HepG2 (cell line): ENCODE results near the gene CEP76. TPM values are rescaled to one million over a fixed set of nuclear protein-coding genes. Genes with fewer than 3 reads are reported as not detected.

ENCODE experiments used
- ATAC-seq: fragments of 200-7000 bp; cut with Tn5 transposase; 3 replicates; pipeline ENCODE4 v1.9.1; 2020; ENCODE audit warnings: mild to moderate bottlenecking, moderate library complexity
- BruUV-seq: library from RNA; stranded (reverse); fragments of 400-500 nt; replicated peaks from 2 replicates; lab custom pipeline; 2021; lab: Mats Ljungman, UMichigan
- CTCF ChIA-PET: fragments of 300-600 bp; formaldehyde crosslinking; extraction: SDS; loops from one replicate; lab custom pipeline; 2021; ENCODE audit warnings: low total read pairs, inconsistent platforms, low intra/inter-chr PET ratio; lab: Yijun Ruan, JAX
- POLR2A ChIA-PET: fragments of 350-600 bp; sonication (Branson Sonifier 250); formaldehyde crosslinking; loops from one replicate; lab custom pipeline; 2020; ENCODE audit warnings: antibody characterized with exemption, inconsistent platforms; lab: Yijun Ruan, JAX
- DNase-seq: peaks from one replicate; pipeline ENCODE4 v3.0.0-alpha.2; 2015; ENCODE audit warnings: low spot score
- FAIRE-seq: peaks from 3 replicates; lab custom pipeline; 2011; peaks lifted over from hg19 to GRCh38; lab: Jason Lieb, UNC
- H2AFZ ChIP-seq: one replicate; pipeline ENCODE4 v1.6.1; 2011; ENCODE audit warnings: low read length, inconsistent platforms
- H3K27ac ChIP-seq: fragments of 300-600 bp; 3 replicates; pipeline ENCODE4 v1.8.0; 2011; ENCODE audit warnings: mixed run types, mild to moderate bottlenecking, mixed read lengths, low read length, inconsistent platforms; ENCODE audit not compliant: insufficient read depth; ENCODE audit errors: extremely low read length
- H3K27me3 ChIP-seq, 2 experiments: fragments of 200-600 bp in 1 of 2; 2 replicates in 1 of 2; 3 replicates in 1 of 2; pipeline versions ENCODE4 v1.6.0 to v1.8.0; 2011; ENCODE audit warnings: low read length in 2 of 2, mild to moderate bottlenecking in 2 of 2, moderate library complexity in 2 of 2, inconsistent platforms in 1 of 2; ENCODE audit not compliant: insufficient read depth in 2 of 2, control insufficient read depth in 1 of 2
- H3K36me3 ChIP-seq, 2 experiments: fragments of 200-600 bp in 1 of 2; replicated peaks in 1 of 2; 2 replicates in 1 of 2; 3 replicates in 1 of 2; pipeline versions ENCODE4 v1.5.1 to v1.8.0; 2011; ENCODE audit warnings: low read length in 2 of 2, inconsistent platforms in 1 of 2; ENCODE audit not compliant: insufficient read depth in 2 of 2, control insufficient read depth in 1 of 2
- H3K4me1 ChIP-seq: 2 replicates; pipeline ENCODE4 v1.5.1; 2012; ENCODE audit warnings: low read length, inconsistent platforms; ENCODE audit not compliant: insufficient read depth
- H3K4me2 ChIP-seq: 2 replicates; pipeline ENCODE4 v1.6.0; 2011; ENCODE audit warnings: low read depth, low read length, inconsistent platforms
- H3K4me3 ChIP-seq, 3 experiments: fragments of 200-600 bp in 1 of 3; sonication (generic), shearing (Covaris generic) in 1 of 3; replicated peaks in 1 of 3; 2 replicates each; pipeline ENCODE4 v1.5.1; 2011 to 2016; ENCODE audit warnings: low read length in 3 of 3, inconsistent platforms in 2 of 3, low read depth in 2 of 3, mild to moderate bottlenecking in 2 of 3, control low read depth in 1 of 3, mixed read lengths in 1 of 3; ENCODE audit not compliant: insufficient read depth in 1 of 3
- H3K79me2 ChIP-seq: one replicate; pipeline ENCODE4 v1.6.1; 2011; ENCODE audit warnings: low read length, inconsistent platforms; ENCODE audit not compliant: insufficient read depth
- H3K9ac ChIP-seq: 2 replicates; pipeline ENCODE4 v1.6.0; 2011; ENCODE audit warnings: mild to moderate bottlenecking, low read depth, low read length, inconsistent platforms; ENCODE audit not compliant: insufficient read depth
- H3K9me3 ChIP-seq: 2 replicates; pipeline ENCODE4 v1.5.1; 2012; ENCODE audit warnings: mild to moderate bottlenecking, low read length
- H4K20me1 ChIP-seq: 2 replicates; pipeline ENCODE4 v1.6.0; 2011; ENCODE audit warnings: inconsistent platforms, mild to moderate bottlenecking, low read length, moderate library complexity; ENCODE audit not compliant: insufficient read depth
- ESRRA ChIP-seq: sonication (generic); formaldehyde crosslinking; IDR thresholded peaks from 2 replicates; pipeline ENCODE4 v1.5.1; 2020; ENCODE audit warnings: mild to moderate bottlenecking, low read depth, missing genetic modification reagents
- FOXK1 ChIP-seq: sonication (generic); formaldehyde crosslinking; IDR thresholded peaks from 2 replicates; pipeline ENCODE4 v1.4.0; 2020; ENCODE audit warnings: low read depth, missing genetic modification reagents, borderline replicate concordance
- HDAC6 ChIP-seq: fragments of 200-600 bp; sonication (generic); IDR thresholded peaks from 2 replicates; pipeline ENCODE4 v1.7.0; 2017; ENCODE audit warnings: mild to moderate bottlenecking, antibody characterized with exemption, low read length, low read depth
- HMG20A ChIP-seq: IDR thresholded peaks from 2 replicates; pipeline ENCODE4 v1.6.1; 2016; ENCODE audit warnings: borderline replicate concordance
- KLF11 ChIP-seq: IDR thresholded peaks from 2 replicates; pipeline ENCODE4 v1.6.1; 2016; ENCODE audit warnings: missing compliant biosample characterization
- SP1 ChIP-seq, 2 experiments: fragments of 450-650 bp in 1 of 2; sonication (generic) in 1 of 2; formaldehyde crosslinking in 1 of 2; IDR thresholded peaks; 2 replicates each; pipeline versions ENCODE4 v1.4.0 to v1.6.1; 2016 to 2020; ENCODE audit warnings: missing genetic modification reagents in 1 of 2
- ZBTB20 ChIP-seq: sonication (generic); formaldehyde crosslinking; IDR thresholded peaks from 2 replicates; pipeline ENCODE4 v1.8.1; 2023; ENCODE audit warnings: missing genetic modification reagents, low read depth, mild to moderate bottlenecking, borderline replicate concordance
- ZNF225 ChIP-seq: sonication (generic); formaldehyde crosslinking; IDR thresholded peaks from 2 replicates; pipeline ENCODE4 v1.4.0; 2020; ENCODE audit warnings: mild to moderate bottlenecking, missing genetic modification reagents
- ZNF282 ChIP-seq: fragments of 450-650 bp; IDR thresholded peaks from 2 replicates; pipeline ENCODE4 v1.6.1; 2018; ENCODE audit not compliant: partially characterized antibody
- ZNF484 ChIP-seq: sonication (generic); formaldehyde crosslinking; IDR thresholded peaks from 2 replicates; pipeline ENCODE4 v1.5.1; 2020; ENCODE audit warnings: mild to moderate bottlenecking, low read depth, missing genetic modification reagents, borderline replicate concordance
- ZNF496 ChIP-seq: sonication (generic); formaldehyde crosslinking; IDR thresholded peaks from 2 replicates; pipeline ENCODE4 v1.8.1; 2023; ENCODE audit warnings: mild to moderate bottlenecking, moderate library complexity, missing genetic modification reagents; ENCODE audit not compliant: insufficient replicate concordance
- ZNF720 ChIP-seq: sonication (generic); formaldehyde crosslinking; IDR thresholded peaks from 2 replicates; pipeline ENCODE4 v1.4.0; 2020; ENCODE audit warnings: missing genetic modification reagents
- WGBS: methylation state at CpG from one replicate; pipeline ENCODE4 v1.1.6; 2017; ENCODE audit warnings: low lambda C conversion rate; 5-methylcytosine and 5-hydroxymethylcytosine counted together
- in situ Hi-C: cut with HindIII; loops from 2 replicates; pipeline ENCODE4 v1.10.0; 2017; ENCODE audit warnings: low pct_unique_long_range_greater_than_20kb; ENCODE audit not compliant: extremely low pct_ligation_motif_present
- intact Hi-C: fragments of 100-400 bp; cut with micrococcal nuclease; formaldehyde crosslinking; loops from one replicate; pipeline ENCODE4 v1.10.0; 2022; ENCODE audit not compliant: unreplicated experiment
- polyA plus RNA-seq, 8 experiments: library from polyadenylated mRNA; depleted of rRNA in 3 of 8; stranded (reverse) in 7 of 8; unstranded in 1 of 8; fragments of >200 nt; fragmentation: Illumina TruSeq in 4 of 8; extraction: Trizol in 4 of 8; gene quantifications; 2 replicates each; pipeline versions ENCODE4 v1.2.1 to v1.2.3, GENCODE V29; 2011 to 2016; ENCODE audit warnings: low read depth in 4 of 8, missing spikeins in 1 of 8, mixed read lengths in 1 of 8; ENCODE audit not compliant: insufficient read depth in 1 of 8
- total RNA-seq, 5 experiments: library from RNA; depleted of rRNA; stranded (reverse); fragments of >200 nt; fragmentation: Illumina TruSeq; extraction: Trizol; gene quantifications; 2 replicates each; pipeline ENCODE4 v1.2.3, GENCODE V29; 2016; ENCODE audit warnings: low read depth in 1 of 5
- TF ChIP-seq, protein P1 (sequence below): sonication (generic); formaldehyde crosslinking; IDR thresholded peaks from 2 replicates; pipeline ENCODE4 v1.8.0; 2022; ENCODE audit warnings: mild to moderate bottlenecking, missing genetic modification reagents, moderate library complexity
- TF ChIP-seq, protein P2 (sequence below): sonication (generic); formaldehyde crosslinking; IDR thresholded peaks from 2 replicates; pipeline ENCODE4 v1.8.1; 2023; ENCODE audit warnings: mild to moderate bottlenecking, moderate library complexity, missing genetic modification reagents
- TF ChIP-seq, protein P3 (sequence below): sonication (generic); formaldehyde crosslinking; IDR thresholded peaks from 2 replicates; pipeline ENCODE4 v1.4.0; 2020; ENCODE audit warnings: missing genetic modification reagents, borderline replicate concordance

Gene CEP76
- total and polyA plus RNA-seq, 2 of the 13 experiments (the other 11 are each of a cell fraction or from before 2014, with no cell fraction given): 13.9 to 15.1 TPM

DNA sequence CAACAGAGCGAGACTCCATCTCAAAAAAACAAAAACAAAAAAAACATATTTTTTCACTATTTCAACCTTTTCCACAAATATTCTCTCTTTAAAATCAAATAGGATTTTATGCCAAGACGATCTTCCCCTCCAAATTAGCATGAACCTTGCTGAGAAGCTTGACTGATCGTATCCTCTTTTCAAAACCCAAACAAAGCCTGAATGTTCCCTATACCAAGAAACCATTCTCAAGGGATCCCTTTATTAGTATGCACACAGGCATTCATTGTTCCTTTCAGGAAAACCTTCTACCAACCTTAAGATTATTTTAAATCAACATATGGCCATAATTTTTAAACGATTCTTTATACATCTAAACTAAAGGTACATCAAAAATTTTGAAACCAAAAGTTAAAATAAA is 50.9 kb downstream of the CEP76 start:
- DNase-seq (no peak), FAIRE-seq (no peak), ATAC-seq (no peak)
- intact Hi-C loops: no loop called here
- no TSS peak for BruUV-seq
- H3K27ac ChIP-seq: no peak overlapping the region
- H3K79me2 ChIP-seq: peaks cover 28% of the 10 kb centered on the region
- no peak overlapping the region for H3K4me3 ChIP-seq
- peaks cover 1 to 8% of the 10 kb centered on the region in 2 experiments; a peak in 1 of 5 replicates for H3K36me3 ChIP-seq
- CTCF ChIA-PET: no interaction called here
- H3K9ac ChIP-seq: no peak overlapping the region
- peaks cover 24% of the 10 kb centered on the region for H3K4me1 ChIP-seq
- WGBS: 97% methylated on average over 4 of the region's 4 CpGs
- H3K4me2 ChIP-seq: no peak overlapping the region
- H2AFZ ChIP-seq: no peak overlapping the region
- H3K27me3 ChIP-seq: no peaks in the 10 kb centered on the region
- H4K20me1 ChIP-seq: no peaks in the 10 kb centered on the region
- TF ChIP-seq ZNF496 (CRISPR knock-in tag) (no peak), ESRRA (no peak), HMG20A (no peak), SP1 (IDR thresholded peaks at IDR 0.05) (no peak), SP1 (CRISPR knock-in tag; IDR thresholded peaks at IDR 0.05) (no peak), ZNF484 (CRISPR knock-in tag) (no peak), ZBTB20 (CRISPR knock-in tag) (no peak), KLF11 (no peak), FOXK1 (CRISPR knock-in tag) (no peak), ZNF225 (no peak), HDAC6 (no peak), ZNF282 (no peak), ZNF720 (no peak)
- TF ChIP-seq, protein P1, sequence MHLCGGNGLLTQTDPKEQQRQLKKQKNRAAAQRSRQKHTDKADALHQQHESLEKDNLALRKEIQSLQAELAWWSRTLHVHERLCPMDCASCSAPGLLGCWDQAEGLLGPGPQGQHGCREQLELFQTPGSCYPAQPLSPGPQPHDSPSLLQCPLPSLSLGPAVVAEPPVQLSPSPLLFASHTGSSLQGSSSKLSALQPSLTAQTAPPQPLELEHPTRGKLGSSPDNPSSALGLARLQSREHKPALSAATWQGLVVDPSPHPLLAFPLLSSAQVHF (CRISPR knock-in tag): no peak
- TF ChIP-seq, protein P2, sequence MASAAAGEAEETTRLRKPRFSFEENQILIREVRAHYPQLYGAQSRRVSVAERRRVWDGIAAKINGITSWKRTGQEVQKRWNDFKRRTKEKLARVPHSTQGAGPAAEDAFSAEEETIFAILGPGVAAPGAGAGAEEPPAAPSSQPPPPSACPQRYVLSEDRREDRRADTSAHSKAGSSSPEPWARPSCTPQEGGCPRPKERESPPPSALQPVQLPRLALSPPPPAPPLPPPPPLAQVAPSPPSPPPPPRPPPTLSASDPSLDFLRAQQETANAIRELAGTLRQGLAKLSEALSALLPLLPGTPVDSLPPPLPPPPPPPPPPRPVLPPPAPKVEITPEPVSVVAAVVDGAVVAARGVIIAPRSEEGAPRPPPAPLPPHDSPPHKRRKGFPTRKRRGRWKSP (CRISPR knock-in tag): no peak
- TF ChIP-seq, protein P3, sequence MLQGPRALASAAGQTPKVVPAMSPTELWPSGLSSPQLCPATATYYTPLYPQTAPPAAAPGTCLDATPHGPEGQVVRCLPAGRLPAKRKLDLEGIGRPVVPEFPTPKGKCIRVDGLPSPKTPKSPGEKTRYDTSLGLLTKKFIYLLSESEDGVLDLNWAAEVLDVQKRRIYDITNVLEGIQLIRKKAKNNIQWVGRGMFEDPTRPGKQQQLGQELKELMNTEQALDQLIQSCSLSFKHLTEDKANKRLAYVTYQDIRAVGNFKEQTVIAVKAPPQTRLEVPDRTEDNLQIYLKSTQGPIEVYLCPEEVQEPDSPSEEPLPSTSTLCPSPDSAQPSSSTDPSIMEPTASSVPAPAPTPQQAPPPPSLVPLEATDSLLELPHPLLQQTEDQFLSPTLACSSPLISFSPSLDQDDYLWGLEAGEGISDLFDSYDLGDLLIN: no peak
- in situ Hi-C loops: no loop called here
- H3K9me3 ChIP-seq: no peaks in the 10 kb centered on the region
- POLR2A ChIA-PET: no interaction called here
